ENCODE results near the gene ADGRG3.

The ADGRG3 gene

DNA sequence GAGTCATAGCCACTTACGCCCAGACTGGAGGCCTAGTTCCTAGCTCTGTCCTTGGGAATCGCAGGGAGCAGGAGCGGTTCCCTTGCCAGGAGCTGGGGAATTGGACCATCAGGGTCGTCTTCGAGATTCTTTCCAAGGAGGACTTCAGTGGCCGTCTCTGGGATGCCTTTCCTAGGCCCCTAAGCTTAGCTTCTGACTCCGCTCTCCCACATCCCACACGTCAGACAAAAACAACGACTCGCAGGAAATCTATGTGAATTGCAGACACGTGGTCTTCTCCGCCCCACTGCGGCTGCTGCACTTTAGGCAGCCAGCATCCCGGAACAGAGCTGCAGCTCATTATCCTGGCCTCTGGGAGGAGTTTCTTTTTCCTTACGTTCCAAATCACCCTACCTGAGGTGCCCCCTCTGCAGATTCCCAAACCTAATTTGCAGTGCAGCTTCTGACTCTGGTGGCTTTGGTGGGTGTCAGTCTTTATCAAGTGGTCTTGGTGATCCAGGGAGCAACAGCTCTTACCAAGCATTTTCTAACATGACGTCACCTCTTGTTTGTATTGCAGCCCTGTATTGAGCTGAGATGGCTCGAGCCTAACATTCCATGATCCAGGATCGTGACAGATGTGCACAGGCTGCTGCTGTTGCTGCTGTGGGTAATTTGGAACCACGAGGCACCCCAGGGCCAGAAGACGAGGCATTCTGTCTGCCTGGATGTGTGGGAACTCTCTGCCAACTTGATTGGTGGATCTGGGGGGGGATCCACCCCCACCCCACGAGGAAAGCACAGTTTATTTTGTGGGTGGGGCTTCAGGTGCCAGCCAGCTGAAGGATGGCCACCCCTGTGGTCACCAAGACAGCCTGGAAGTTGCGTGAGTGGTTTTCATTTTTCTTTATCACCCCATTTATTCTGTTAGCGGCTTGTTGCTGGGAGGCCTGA, 68.6 kb downstream of the ADGRG3 start:
- H2AFZ ChIP-seq (ENCODE audit: low read length): peak overlapping the region; percentile 92; the same call in 1 of the 2 replicates
- peak overlapping the region; percentile 87 for H3K9ac ChIP-seq (ENCODE audit: low read length)
- no peaks in the 10 kb centered on the region for H3K27me3 ChIP-seq (replicated peaks; ENCODE audit: insufficient read depth, low read length)
- no peaks in the 10 kb centered on the region for H3K9me2 ChIP-seq (replicated peaks; ENCODE audit: insufficient read depth, low read length)
- H3K79me2 ChIP-seq (ENCODE audit: low read length): peaks cover 8% of the 10 kb centered on the region; the same call in 1 of the 2 replicates
- H3K9me3 ChIP-seq (replicated peaks; ENCODE audit: insufficient read depth, low read length): no peaks in the 10 kb centered on the region
- no peaks in the 10 kb centered on the region for H3F3A ChIP-seq (ENCODE audit: insufficient read depth, low read length)
- peak overlapping the region; percentile 90 for H3K4me3 ChIP-seq (ENCODE audit: low read length)
- TF ChIP-seq, protein P1, sequence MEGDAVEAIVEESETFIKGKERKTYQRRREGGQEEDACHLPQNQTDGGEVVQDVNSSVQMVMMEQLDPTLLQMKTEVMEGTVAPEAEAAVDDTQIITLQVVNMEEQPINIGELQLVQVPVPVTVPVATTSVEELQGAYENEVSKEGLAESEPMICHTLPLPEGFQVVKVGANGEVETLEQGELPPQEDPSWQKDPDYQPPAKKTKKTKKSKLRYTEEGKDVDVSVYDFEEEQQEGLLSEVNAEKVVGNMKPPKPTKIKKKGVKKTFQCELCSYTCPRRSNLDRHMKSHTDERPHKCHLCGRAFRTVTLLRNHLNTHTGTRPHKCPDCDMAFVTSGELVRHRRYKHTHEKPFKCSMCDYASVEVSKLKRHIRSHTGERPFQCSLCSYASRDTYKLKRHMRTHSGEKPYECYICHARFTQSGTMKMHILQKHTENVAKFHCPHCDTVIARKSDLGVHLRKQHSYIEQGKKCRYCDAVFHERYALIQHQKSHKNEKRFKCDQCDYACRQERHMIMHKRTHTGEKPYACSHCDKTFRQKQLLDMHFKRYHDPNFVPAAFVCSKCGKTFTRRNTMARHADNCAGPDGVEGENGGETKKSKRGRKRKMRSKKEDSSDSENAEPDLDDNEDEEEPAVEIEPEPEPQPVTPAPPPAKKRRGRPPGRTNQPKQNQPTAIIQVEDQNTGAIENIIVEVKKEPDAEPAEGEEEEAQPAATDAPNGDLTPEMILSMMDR (IDR thresholded peaks at IDR 0.05; ENCODE audit: low read length): no peak
- TF ChIP-seq EZH2phosphoT487 (IDR thresholded peaks at IDR 0.05; ENCODE audit: low read length) (no peak), EZH2 (optimal IDR thresholded peaks at IDR 0.05; ENCODE audit: low read depth, low read length) (no peak)
- DNase-seq: peak; percentile 40
- H3K4me2 ChIP-seq (ENCODE audit: low read depth, low read length): peak overlapping the region; percentile 97
- H4K20me1 ChIP-seq (ENCODE audit: insufficient read depth, low read length): no peaks in the 10 kb centered on the region
- no peaks in the 10 kb centered on the region for H3K36me3 ChIP-seq (replicated peaks; ENCODE audit: insufficient read depth, low read length)
- H3K4me1 ChIP-seq (ENCODE audit: low read length): no peaks in the 10 kb centered on the region
- no peak overlapping the region for H3K27ac ChIP-seq (ENCODE audit: low read length)

DNA sequence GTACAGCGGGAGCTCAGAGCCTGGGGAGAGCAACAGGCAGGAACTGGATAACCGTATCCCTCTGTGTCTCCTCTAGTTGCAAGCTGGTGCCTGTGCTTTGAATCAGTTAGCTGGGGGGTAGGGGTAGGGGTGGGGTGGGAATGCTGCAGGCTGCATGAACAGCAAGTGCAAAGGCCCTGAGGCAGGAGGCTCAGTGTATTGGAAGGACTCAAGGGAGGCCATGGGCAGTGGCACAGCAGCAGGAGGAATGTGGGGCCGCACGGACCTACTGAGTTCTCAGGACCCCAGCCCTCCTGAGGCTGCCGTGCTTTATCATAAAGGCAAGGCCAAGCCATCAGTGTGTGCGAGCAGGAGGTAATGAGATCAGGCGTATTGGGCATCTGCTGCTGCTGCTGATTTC, 70.7 kb downstream of the ADGRG3 start:
- H4K20me1 ChIP-seq (ENCODE audit: insufficient read depth, low read length): no peaks in the 10 kb centered on the region
- no peaks in the 10 kb centered on the region for H3K4me1 ChIP-seq (ENCODE audit: low read length)
- TF ChIP-seq, protein P1 (IDR thresholded peaks at IDR 0.05; ENCODE audit: low read length): no peak
- TF ChIP-seq EZH2phosphoT487 (IDR thresholded peaks at IDR 0.05; ENCODE audit: low read length) (no peak), EZH2 (optimal IDR thresholded peaks at IDR 0.05; ENCODE audit: low read depth, low read length) (no peak)
- no peaks in the 10 kb centered on the region for H3F3A ChIP-seq (ENCODE audit: insufficient read depth, low read length)
- H3K9me3 ChIP-seq (replicated peaks; ENCODE audit: insufficient read depth, low read length): no peaks in the 10 kb centered on the region
- H3K9ac ChIP-seq (ENCODE audit: low read length): no peak overlapping the region
- H3K4me3 ChIP-seq (ENCODE audit: low read length): no peak overlapping the region
- H3K79me2 ChIP-seq (ENCODE audit: low read length): peaks cover 8% of the 10 kb centered on the region; the same call in 1 of the 2 replicates
- no peaks in the 10 kb centered on the region for H3K36me3 ChIP-seq (replicated peaks; ENCODE audit: insufficient read depth, low read length)
- no peaks in the 10 kb centered on the region for H3K9me2 ChIP-seq (replicated peaks; ENCODE audit: insufficient read depth, low read length)
- no peak for DNase-seq
- H3K27me3 ChIP-seq (replicated peaks; ENCODE audit: insufficient read depth, low read length): no peaks in the 10 kb centered on the region
- H3K4me2 ChIP-seq (ENCODE audit: low read depth, low read length): no peak overlapping the region
- no peak overlapping the region for H2AFZ ChIP-seq (ENCODE audit: low read length)
- no peak overlapping the region for H3K27ac ChIP-seq (ENCODE audit: low read length)

All from MM.1S (cell line).